Measurements from ENCODE around the gene TAOK1. TPM values are rescaled to one million over a fixed set of nuclear protein-coding genes. Genes with fewer than 3 reads are reported as not detected.

Gene TAOK1
- total RNA-seq, 1 donor from 2014 or later, result 100 TPM

DNA sequence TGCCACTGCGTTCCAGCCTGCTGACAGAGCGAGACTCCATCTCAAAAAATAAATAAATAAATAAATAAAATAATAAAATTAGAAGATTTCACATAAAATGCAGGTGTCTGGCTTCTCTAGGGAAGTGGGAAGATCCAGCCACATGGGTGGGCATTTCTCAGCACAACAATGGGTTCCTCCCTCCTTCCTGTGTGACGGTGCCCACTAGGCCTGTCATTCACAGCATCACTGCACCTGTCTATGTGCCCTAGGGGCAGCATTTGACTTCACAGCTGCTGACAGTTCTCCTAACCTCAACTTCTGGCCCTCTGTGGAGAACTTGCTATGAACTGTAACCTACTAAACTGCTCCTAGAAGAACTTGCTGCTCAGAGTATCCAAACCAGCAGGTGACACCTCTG lies 173.7 kb downstream of the TAOK1 start:
- peak overlapping the region; percentile 34 for H3K27ac Mint-ChIP-seq (ENCODE audit: unreplicated experiment)
- no peak overlapping the region for H3K4me3 Mint-ChIP-seq (ENCODE audit: unreplicated experiment)
- H3K79me2 ChIP-seq (ENCODE audit: insufficient read depth, low read length), result no peaks in the 10 kb centered on the region
- peaks cover 22% of the 10 kb centered on the region for H3K27me3 Mint-ChIP-seq (ENCODE audit: low read depth, unreplicated experiment)
- peaks cover 17% of the 10 kb centered on the region for H3K36me3 Mint-ChIP-seq (ENCODE audit: low read depth, unreplicated experiment)
- FAIRE-seq (no peak), DNase-seq (ENCODE audit: low read depth) (no peak)
- TF ChIP-seq, protein P1, sequence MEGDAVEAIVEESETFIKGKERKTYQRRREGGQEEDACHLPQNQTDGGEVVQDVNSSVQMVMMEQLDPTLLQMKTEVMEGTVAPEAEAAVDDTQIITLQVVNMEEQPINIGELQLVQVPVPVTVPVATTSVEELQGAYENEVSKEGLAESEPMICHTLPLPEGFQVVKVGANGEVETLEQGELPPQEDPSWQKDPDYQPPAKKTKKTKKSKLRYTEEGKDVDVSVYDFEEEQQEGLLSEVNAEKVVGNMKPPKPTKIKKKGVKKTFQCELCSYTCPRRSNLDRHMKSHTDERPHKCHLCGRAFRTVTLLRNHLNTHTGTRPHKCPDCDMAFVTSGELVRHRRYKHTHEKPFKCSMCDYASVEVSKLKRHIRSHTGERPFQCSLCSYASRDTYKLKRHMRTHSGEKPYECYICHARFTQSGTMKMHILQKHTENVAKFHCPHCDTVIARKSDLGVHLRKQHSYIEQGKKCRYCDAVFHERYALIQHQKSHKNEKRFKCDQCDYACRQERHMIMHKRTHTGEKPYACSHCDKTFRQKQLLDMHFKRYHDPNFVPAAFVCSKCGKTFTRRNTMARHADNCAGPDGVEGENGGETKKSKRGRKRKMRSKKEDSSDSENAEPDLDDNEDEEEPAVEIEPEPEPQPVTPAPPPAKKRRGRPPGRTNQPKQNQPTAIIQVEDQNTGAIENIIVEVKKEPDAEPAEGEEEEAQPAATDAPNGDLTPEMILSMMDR (IDR thresholded peaks at IDR 0.05; ENCODE audit: insufficient read depth, low read depth, low read length), result no peak
- no peak for TF ChIP-seq EZH2 (IDR thresholded peaks at IDR 0.05; ENCODE audit: insufficient read depth, low read length)
- no peaks in the 10 kb centered on the region for H3K36me3 ChIP-seq (ENCODE audit: insufficient read depth, low read length)
- peaks cover 8% of the 10 kb centered on the region for H3K4me1 ChIP-seq (ENCODE audit: insufficient read depth, low read length)
- no peak overlapping the region for H3K9ac ChIP-seq (ENCODE audit: low read length)
- H3K4me3 ChIP-seq (ENCODE audit: insufficient read depth, low read depth, low read length), result no peak overlapping the region
- no peak overlapping the region for H3K4me2 ChIP-seq (ENCODE audit: low read length)
- peaks cover 5% of the 10 kb centered on the region for H4K20me1 ChIP-seq (ENCODE audit: insufficient read depth, low read length)
- no peaks in the 10 kb centered on the region for H3K4me1 Mint-ChIP-seq (ENCODE audit: low read depth, unreplicated experiment)
- peaks cover 5% of the 10 kb centered on the region for H3K27me3 ChIP-seq (ENCODE audit: insufficient read depth, low read length)
- H2AFZ ChIP-seq (ENCODE audit: low read depth, low read length), result no peak overlapping the region
- H3K9me3 Mint-ChIP-seq (ENCODE audit: unreplicated experiment), result no peaks in the 10 kb centered on the region
- H3K27ac ChIP-seq (ENCODE audit: low read depth, low read length), result no peak overlapping the region
- no peaks in the 10 kb centered on the region for H3K9me3 ChIP-seq (ENCODE audit: insufficient read depth, low read depth, low read length)

GRCh38 chr17:29565643-29566472 lies 175.7 kb downstream of the TAOK1 start:
- FAIRE-seq (no peak), DNase-seq (ENCODE audit: low read depth) (no peak)
- Histone ChIP-seq H3K27me3 (ENCODE audit: insufficient read depth, low read length) (peaks cover 5% of the 10 kb centered on the region), H3K4me3 (ENCODE audit: insufficient read depth, low read depth, low read length) (peak overlapping the region; percentile 50), H3K27ac (ENCODE audit: low read depth, low read length) (no peak overlapping the region), H3K4me2 (ENCODE audit: low read length) (peak overlapping the region; percentile 92), H3K79me2 (ENCODE audit: insufficient read depth, low read length) (no peaks in the 10 kb centered on the region), H2AFZ (ENCODE audit: low read depth, low read length) (peak overlapping the region; percentile 77), H3K4me1 (ENCODE audit: insufficient read depth, low read length) (peaks cover 18% of the 10 kb centered on the region), H3K9ac (ENCODE audit: low read length) (no peak overlapping the region), H3K36me3 (ENCODE audit: insufficient read depth, low read length) (no peaks in the 10 kb centered on the region), H4K20me1 (ENCODE audit: insufficient read depth, low read length) (peaks cover 12% of the 10 kb centered on the region), H3K9me3 (ENCODE audit: insufficient read depth, low read depth, low read length) (no peaks in the 10 kb centered on the region)
- peak; percentile 35 for TF ChIP-seq EZH2 (IDR thresholded peaks at IDR 0.05; ENCODE audit: insufficient read depth, low read length)
- TF ChIP-seq, protein P1 (IDR thresholded peaks at IDR 0.05; ENCODE audit: insufficient read depth, low read depth, low read length), result no peak
- no peaks in the 10 kb centered on the region for H3K9me3 Mint-ChIP-seq (ENCODE audit: unreplicated experiment)
- peak overlapping the region; percentile 79 for H3K4me3 Mint-ChIP-seq (ENCODE audit: unreplicated experiment)
- peaks cover 22% of the 10 kb centered on the region for H3K36me3 Mint-ChIP-seq (ENCODE audit: low read depth, unreplicated experiment)
- H3K27me3 Mint-ChIP-seq (ENCODE audit: low read depth, unreplicated experiment), result peaks cover 23% of the 10 kb centered on the region
- H3K4me1 Mint-ChIP-seq (ENCODE audit: low read depth, unreplicated experiment), result peaks cover 5% of the 10 kb centered on the region
- H3K27ac Mint-ChIP-seq (ENCODE audit: unreplicated experiment), result no peak overlapping the region

Data from astrocyte (in vitro differentiated cells and primary cell).